IPS-15b (cell line): ENCODE data around the gene CHRNE.

ENCODE experiments used
- H3K27me3 ChIP-seq: one replicate; pipeline ENCODE4 v1.6.1; 2013; ENCODE audit warnings: low read length; ENCODE audit not compliant: control insufficient read depth, insufficient read depth
- H3K36me3 ChIP-seq: one replicate; pipeline ENCODE4 v1.6.1; 2013; ENCODE audit warnings: low read length; ENCODE audit not compliant: control insufficient read depth, insufficient read depth
- H3K4me1 ChIP-seq: one replicate; pipeline ENCODE4 v1.6.1; 2013; ENCODE audit warnings: mild to moderate bottlenecking, low read length; ENCODE audit not compliant: control insufficient read depth, insufficient read depth
- H3K4me3 ChIP-seq: one replicate; pipeline ENCODE4 v1.5.1; 2013; ENCODE audit warnings: low read depth, low read length
- H3K9ac ChIP-seq: one replicate; pipeline ENCODE4 v1.6.1; 2013; ENCODE audit warnings: low read depth, mild to moderate bottlenecking, low read length
- H3K9me3 ChIP-seq: one replicate; pipeline ENCODE4 v1.6.1; 2013; ENCODE audit warnings: mild to moderate bottlenecking, low read length; ENCODE audit not compliant: control insufficient read depth, insufficient read depth

CHRNE gene

DNA sequence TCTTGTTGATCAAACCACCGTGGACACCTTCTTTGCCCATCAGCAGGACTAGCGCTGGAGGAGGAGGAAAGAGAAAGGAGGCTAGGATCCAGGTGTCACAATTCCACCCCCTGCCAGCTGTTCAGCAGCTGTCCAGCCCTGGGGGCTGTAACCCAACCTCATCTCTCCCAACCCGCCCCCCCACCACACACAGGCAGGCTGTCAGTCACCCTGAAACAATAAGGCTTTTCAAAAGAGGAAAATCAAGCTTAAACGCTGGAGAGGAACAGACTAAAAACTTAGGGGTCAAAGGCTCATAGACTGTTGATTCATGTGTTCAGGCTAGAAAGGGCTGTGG is 43.0 kb upstream of the CHRNE start:
- peaks cover 48% of the 10 kb centered on the region for H3K36me3 ChIP-seq
- peak overlapping the region; percentile 62 for H3K4me3 ChIP-seq
- no peaks in the 10 kb centered on the region for H3K9me3 ChIP-seq
- no peaks in the 10 kb centered on the region for H3K27me3 ChIP-seq
- H3K4me1 ChIP-seq: peaks cover 6% of the 10 kb centered on the region
- H3K9ac ChIP-seq: no peak overlapping the region

DNA sequence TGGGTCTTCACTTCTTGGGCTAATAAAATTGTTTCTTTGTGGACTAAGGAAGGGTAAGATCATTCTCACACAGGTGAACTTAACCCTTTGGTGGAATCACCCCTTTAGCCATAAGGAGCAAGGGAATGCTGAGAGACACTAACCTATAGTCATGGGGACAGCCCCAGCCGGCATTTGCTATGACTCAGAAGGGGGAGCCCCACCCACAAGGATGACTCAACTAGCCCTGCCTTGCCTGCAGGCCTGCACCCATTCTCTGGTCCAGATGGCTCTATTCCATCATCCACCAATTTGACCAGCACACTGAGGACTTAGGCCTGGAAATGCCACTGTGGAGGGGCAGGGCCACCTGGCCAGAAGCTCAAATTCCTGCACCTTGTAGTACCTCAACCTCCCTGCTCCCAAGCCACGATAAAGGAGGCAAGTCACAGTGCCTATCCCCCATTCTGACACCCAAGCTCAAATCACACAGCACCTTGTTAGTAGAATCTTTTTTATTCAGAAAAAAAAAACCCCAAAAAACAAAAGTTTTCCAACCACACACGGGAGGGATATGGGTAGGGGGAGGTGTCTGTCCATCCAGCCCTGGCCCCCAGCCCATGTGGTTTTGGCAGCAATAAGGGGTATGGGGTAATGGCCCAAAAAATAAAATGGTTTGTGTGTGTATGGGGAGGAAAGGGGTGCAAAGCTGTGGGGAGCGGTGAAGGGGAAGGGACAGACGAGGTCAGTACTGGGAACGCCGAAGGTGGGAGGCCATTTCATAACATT is 42.5 kb upstream of the CHRNE start:
- Histone ChIP-seq H3K9ac (no peak overlapping the region), H3K4me1 (peaks cover 6% of the 10 kb centered on the region), H3K36me3 (peaks cover 48% of the 10 kb centered on the region), H3K27me3 (no peaks in the 10 kb centered on the region), H3K4me3 (peak overlapping the region; percentile 62), H3K9me3 (no peaks in the 10 kb centered on the region)

DNA sequence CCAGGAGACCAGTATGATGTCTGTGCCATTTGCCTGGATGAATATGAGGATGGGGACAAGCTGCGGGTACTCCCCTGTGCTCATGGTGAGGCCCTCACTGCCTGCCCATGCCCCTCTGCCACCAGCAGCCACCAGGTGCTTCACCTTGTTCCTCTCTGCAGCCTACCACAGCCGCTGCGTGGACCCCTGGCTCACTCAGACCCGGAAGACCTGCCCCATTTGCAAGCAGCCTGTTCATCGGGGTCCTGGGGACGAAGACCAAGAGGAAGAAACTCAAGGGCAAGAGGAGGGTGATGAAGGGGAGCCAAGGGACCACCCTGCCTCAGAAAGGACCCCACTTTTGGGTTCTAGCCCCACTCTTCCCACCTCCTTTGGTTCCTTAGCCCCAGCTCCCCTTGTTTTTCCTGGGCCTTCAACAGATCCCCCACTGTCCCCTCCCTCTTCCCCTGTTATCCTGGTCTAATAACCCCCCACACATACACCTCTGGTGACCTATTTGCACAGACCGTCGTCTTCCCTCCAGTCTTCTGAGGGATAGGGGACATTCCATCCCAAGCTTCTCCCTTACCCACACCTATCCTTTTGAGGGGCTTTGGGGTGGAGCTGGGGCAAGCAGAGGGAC is 41.8 kb upstream of the CHRNE start:
- H3K36me3 ChIP-seq: peaks cover 48% of the 10 kb centered on the region
- H3K9me3 ChIP-seq: no peaks in the 10 kb centered on the region
- H3K4me1 ChIP-seq: peaks cover 6% of the 10 kb centered on the region
- H3K4me3 ChIP-seq: no peak overlapping the region
- H3K9ac ChIP-seq: no peak overlapping the region
- H3K27me3 ChIP-seq: no peaks in the 10 kb centered on the region

DNA sequence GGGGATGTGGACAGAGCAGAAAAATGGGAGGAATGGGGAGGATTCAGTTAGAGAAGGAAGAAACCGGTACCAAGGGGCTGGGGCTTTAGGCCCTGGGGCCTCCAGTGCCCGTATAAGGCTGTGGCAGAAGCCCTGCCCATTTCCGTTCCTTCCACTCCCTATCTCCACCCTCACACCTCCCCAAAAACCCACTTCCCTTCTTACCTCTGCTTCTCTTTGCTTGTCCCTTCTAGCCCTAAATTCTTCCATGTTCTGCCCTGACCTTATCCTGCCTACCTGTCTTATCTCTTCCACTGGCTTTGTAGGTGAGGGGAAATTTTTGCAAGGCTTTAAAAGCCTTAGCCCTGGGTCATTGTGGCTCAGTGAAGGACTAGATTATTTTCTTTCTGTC is 41.3 kb upstream of the CHRNE start:
- Histone ChIP-seq H3K27me3 (no peaks in the 10 kb centered on the region), H3K9ac (no peak overlapping the region), H3K36me3 (peaks cover 48% of the 10 kb centered on the region), H3K4me3 (no peak overlapping the region), H3K9me3 (no peaks in the 10 kb centered on the region), H3K4me1 (peaks cover 6% of the 10 kb centered on the region)

DNA sequence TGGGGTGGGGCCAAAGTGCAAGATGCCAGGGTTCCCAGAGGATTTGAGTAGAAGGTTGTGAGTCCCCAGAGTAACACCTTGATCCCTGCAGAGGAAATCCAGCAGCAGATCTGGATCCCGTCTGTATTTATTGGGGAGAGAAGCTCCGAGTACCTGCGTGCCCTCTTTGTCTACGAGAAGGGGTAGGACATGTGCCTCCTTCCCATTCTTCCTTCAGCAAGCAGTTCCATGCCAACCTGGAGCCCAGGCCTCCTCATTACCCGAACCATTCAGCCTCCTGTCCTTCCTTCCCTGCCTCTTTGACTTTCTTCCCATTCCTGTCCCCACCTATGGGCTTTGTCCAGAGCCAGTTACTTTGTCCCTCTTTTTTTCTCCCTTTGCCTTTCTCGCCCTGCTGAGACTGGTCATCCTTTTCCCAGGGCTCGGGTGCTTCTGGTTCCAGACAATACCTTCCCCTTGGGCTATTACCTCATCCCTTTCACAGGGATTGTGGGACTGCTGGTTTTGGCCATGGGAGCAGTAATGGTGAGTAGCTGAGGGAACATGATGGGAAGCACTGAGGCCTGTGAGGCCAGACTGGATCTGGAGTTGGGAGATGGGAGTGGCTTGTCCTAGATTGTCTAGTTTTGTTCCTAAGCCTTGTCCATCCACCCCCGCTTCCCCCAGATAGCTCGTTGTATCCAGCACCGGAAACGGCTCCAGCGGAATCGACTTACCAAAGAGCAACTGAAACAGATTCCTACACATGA is 40.0 kb upstream of the CHRNE start:
- Histone ChIP-seq H3K4me3 (no peak overlapping the region), H3K36me3 (peaks cover 50% of the 10 kb centered on the region), H3K9me3 (no peaks in the 10 kb centered on the region), H3K9ac (no peak overlapping the region), H3K27me3 (no peaks in the 10 kb centered on the region), H3K4me1 (peaks cover 12% of the 10 kb centered on the region)

DNA sequence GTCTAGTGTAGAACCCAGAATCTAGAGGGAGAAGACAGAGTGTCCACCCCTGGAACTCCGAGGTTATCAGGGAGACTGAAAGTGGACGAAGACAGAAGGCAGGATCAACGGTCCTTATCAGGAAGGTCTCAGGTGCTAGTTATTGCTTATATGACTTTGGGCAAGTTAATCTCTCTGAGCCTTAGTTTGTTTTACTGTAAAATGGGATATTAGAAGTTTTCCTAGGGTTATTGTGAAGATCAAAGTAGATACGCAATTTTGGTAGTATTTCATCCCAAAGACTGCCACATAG is 38.4 kb upstream of the CHRNE start:
- Histone ChIP-seq H3K36me3 (peaks cover 59% of the 10 kb centered on the region), H3K9me3 (no peaks in the 10 kb centered on the region), H3K4me1 (peaks cover 10% of the 10 kb centered on the region), H3K27me3 (no peaks in the 10 kb centered on the region), H3K4me3 (peak overlapping the region; percentile 91), H3K9ac (peak overlapping the region; percentile 99)

DNA sequence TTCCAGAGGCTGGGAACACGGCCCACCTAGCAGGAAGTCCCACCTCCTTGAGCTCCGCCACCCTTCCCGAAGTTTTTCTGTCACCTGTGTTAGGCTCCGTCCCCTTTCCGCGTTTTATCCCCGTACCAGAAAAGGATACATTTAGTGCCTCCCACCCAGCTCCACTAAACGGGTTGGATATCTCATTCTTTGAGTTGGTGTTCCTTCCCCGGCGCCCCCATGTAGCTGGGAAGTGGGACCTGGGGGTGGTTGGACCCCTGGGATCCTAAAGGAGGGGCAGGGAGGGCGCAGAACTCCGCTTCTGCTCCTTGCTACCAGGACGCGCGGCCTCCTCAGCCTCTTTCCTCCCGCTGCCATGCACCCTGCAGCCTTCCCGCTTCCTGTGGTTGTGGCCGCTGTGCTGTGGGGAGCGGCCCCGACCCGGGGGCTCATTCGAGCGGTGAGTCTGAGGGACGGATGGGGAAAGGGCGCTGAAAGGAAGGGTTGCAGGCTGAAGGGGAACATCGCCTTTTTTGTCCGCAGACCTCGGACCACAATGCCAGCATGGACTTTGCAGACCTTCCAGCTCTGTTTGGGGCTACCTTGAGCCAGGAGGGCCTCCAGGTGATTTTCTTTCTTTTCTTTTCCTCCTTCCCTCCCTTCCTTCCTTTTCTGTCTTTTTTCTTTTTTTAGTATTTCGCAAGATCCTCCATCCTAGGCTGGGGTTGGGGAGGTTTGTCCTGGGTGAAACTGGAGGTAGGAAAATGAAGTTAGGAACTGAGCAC is 37.8 kb upstream of the CHRNE start:
- Histone ChIP-seq H3K27me3 (no peaks in the 10 kb centered on the region), H3K9ac (peak overlapping the region; percentile 99), H3K9me3 (no peaks in the 10 kb centered on the region), H3K36me3 (peaks cover 55% of the 10 kb centered on the region), H3K4me1 (peaks cover 7% of the 10 kb centered on the region), H3K4me3 (peak overlapping the region; percentile 91)

DNA sequence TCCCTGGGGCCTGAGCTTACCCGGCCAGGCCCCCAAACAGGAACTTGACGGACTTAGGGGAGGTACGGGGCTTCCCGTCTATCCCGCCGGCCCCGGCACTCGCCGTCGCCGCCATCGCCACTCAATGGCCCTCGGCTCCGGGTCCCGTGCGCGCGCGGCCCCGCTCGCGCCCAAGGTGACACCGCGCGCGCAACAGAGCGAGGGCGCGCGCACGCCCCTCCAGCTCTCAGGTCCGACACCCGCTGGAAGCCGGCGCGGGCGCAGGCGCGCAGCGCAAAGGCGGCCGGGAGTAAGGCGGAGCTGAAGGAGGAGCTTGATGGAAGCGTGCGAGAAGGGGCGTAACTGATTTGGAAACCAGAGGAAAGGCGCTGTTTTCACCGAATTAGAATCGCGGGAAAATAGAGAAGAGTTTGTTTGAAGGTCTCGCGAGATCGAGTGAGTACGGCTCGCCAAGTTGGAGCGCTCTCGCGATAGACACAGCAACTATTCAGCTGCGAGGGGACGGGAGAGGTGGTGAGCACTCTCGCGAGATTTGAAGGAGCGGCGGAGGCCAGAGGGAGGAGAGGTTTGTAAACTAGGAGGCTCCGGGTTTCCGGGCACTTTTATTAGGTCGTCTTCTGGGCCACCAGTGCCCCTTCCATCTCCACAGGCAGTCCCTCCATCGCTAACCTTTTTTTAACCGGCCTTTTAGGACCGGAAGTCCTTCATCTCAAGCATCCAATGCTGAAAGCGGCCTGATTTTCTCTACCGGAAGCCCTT is 37.1 kb upstream of the CHRNE start, which contains the start of the genes RNF167 and SLC25A11:
TSS of gene RNF167 (plus strand) at position 473 of the 759 bp plus-strand sequence. CDS start 642 bp downstream, outside the sequence.
TSS of gene SLC25A11 (minus strand) at position 251 of the 759 bp plus-strand sequence. CDS start at position 115, 136 bp downstream.
- peaks cover 48% of the 10 kb centered on the region for H3K36me3 ChIP-seq
- peaks cover 7% of the 10 kb centered on the region for H3K4me1 ChIP-seq

DNA sequence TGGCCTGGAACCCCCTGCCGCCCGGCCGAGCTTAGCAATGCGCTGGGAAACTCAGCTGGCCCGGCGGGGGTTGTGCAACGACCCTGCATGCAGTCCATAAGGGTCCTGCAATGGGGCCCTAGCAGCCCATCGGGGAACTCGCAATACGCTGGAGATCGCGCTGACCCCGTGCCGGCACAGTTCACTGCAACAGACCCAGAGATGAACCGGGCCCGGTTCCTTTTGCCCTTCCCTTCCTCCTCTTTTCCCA is 36.6 kb upstream of the CHRNE start:
- Histone ChIP-seq H3K4me1 (peaks cover 7% of the 10 kb centered on the region), H3K36me3 (peaks cover 43% of the 10 kb centered on the region), H3K27me3 (no peaks in the 10 kb centered on the region), H3K4me3 (peak overlapping the region; percentile 91), H3K9ac (peak overlapping the region; percentile 99), H3K9me3 (no peaks in the 10 kb centered on the region)

More for the DNA sequence above, 37.1 kb upstream of the CHRNE start, which contains the start of the genes RNF167 and SLC25A11:
- Histone ChIP-seq H3K27me3 (no peaks in the 10 kb centered on the region), H3K9ac (peak within 1 kb of the TSS; percentile 99), H3K4me3 (peak within 1 kb of the TSS; percentile 91), H3K9me3 (no peaks in the 10 kb centered on the region)

DNA sequence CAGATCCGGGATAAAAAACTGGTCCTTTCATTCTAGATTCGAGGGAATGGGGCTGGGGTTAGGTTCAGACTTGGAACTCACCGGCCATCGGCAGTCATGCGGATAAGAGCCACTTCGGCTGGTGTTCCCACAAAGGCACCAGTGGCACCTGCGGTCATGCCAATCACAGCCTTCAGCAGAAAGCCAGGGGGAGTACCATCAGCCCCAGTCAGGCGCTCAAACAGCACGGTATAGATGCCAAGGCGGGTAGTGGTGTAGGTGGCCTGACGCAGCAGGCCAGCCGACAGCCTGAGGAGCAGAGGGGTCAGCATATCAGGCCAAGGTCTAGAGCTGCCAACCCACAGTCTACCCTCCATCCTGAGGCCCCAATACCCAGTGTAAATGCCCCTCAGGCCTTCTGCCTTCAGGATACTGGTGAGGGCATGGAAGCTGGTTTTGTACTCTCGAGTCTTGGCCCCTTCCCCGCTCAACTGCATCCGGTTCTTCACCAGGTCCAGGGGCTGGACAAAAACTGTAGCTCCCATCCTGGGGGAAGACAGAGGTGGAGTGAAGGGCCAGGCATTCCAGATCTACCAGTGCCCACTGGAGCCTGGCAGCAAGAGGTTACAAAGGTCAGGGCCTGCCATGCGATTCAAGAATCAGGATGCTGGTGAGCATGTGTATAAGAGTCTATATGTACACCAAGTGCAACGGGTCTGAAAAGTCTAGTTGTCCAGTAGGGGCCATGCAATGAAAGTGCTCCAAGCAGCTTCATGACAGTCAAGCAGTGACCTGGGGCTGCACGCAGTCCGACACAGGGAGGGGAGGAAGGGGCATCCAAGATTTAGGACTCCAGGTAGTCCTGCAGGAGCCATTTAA is 36.0 kb upstream of the CHRNE start:
- Histone ChIP-seq H3K36me3 (peaks cover 39% of the 10 kb centered on the region), H3K9me3 (no peaks in the 10 kb centered on the region), H3K9ac (peak overlapping the region; percentile 99), H3K27me3 (no peaks in the 10 kb centered on the region), H3K4me3 (peak overlapping the region; percentile 91), H3K4me1 (peaks cover 5% of the 10 kb centered on the region)
